NCI-H2171 treated with DMSO at 0.1 percent for 48 hours (cell line): ENCODE results near the gene GMEB1.
"Not testable (repeated sequence)": the region's sequence is repeated elsewhere in the genome, so short reads cannot be mapped to it uniquely, and the experiment has no call there.

Experiments used
- DNase-seq: peaks from one replicate; lab custom pipeline; 2025; lab: John Stamatoyannopoulos, UW

GMEB1 gene

DNA sequence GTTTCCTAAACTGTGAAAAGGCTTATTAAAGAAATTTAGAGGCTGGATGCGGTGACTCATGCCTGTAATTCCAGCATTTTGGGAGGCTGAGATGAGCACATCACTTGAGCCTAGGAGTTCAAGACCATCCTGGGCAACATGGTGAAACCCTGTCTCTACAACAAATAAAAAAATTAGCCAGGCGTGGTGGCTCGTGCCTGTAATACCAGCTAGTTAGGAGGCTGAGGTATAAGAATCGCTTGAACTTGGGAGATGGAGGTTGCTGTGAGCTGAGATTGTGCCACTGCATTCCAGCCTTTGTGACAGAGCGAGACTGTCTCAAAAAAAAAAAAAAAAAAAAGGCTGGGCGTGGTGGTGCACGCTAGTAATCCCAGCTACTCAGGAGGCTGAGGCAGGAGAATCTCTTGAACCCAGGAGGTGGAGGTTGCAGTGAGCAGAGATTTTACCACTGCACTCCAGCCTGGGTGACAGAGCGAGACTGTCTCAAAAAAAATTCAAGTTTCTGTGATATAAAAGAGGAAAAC, 82.2 kb downstream of the GMEB1 start:
- DNase-seq: not testable (repeated sequence)

GRCh38 chr1:28751315-28752060, 82.9 kb downstream of the GMEB1 start:
- no peak for DNase-seq

DNA sequence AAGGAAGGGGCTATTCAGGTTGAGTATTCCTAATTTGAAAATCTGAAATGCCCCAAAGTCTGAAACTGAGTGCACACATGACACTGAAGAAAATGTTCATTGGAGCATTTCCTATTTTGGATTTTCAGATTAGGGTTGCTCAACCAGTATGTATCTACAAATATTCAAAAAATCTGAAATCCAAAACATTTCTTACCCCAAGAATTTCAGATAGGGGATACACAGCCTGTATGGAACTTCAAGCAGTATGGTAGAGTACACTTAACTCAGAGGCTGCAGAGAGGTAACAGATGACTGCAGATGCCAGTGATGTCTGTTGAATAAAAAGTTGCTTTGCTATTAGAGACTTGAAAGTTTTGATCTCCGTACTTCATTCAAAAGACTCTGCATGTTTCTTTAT, 87.1 kb downstream of the GMEB1 start:
- DNase-seq: no peak

DNA sequence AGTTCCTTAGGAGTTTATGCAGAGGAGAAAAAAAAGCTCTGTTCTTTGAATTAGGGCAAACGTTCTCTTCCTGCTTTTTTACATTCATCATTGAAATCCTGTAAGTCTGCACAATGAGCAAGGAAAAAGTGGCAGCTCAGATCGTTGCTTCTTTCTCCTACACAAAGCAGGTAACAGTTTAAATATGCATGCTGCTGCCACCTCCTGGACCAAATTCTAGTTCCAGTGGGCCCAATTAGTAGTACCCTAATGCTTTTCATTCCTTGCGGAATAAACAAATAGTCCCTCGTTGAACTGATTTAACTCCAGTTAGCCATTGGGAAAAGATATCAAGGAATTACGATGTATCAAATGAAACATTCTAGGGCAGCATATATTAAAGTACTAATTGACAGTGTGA, 88.3 kb downstream of the GMEB1 start:
- no peak for DNase-seq

GRCh38 chr1:28758420-28758819, 89.8 kb downstream of the GMEB1 start:
- DNase-seq: no peak

DNA sequence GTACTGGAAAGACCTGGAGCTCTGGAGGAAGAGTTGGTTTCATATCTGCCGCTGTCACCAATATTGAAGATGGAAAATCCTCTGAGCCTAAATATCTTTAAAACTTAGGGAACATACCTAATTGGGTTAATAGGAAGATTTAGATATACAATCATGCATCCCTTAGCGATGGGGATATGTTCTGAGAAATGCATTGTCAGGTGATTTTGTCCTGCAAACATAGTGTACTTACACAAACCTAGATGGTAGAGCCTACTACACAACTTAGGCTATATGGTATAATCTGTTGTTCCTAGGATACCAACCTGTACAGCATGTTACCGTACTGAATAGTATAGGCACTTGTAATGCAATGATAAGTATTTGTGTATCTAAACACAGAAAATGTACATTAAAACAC, 90.7 kb downstream of the GMEB1 start:
- no peak for DNase-seq

DNA sequence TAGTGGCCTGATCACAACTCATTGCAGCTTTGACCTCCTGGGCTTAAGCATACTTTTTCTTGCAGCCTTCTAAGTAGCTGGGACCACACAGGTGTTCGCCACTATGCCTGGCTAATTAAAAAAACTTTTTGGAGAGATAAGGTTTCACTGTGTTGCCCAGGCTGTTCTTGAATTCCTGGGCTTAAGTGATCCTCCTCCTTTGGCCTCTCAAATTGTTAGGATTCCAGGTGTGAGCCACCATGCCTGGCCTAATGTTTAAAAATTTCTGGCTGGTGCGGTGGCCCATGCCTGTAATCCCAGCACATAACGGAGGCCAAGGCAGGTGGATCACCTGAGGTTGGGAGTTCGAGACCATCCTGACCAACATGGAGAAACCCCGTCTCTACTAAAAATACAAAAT, 92.6 kb downstream of the GMEB1 start:
- DNase-seq: no peak

DNA sequence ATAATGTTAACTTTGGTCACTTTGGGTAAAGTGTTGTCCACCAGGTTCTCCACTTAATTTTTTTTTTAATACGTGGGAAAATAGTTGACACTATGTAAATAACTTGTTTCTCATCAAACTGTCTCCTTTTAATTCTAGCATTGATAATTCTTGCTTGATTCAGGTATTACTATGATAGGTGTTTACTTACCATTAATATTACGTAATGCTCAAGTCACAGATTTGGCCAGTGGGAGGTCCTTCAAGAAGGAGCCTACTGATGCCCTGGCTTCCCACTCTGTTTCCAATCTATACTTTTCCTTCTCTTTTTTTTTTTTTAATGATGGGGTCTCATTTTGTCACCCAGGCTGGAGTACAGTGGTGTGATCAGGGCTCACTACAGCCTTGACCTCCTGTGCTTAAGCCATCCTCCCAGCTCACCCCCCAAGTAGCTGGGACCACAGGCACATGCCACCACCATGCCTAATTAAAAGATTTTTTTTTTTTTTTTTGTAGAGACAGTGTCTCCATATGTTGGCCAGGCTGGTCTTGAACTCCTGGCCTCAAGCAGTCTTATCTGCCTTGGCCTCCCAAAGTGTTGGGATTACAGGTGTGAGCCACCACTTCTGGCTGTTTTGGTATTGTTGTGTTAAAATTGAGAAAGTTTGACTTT, 98.1 kb downstream of the GMEB1 start:
- no peak for DNase-seq
